ENCODE data around the gene NR2F1-AS1. TPM values are rescaled to one million over a fixed set of nuclear protein-coding genes. Genes with fewer than 3 reads are reported as not detected.
A peak's percentile ranks its signal among the peaks of the same experiment; 100 is the strongest.

Gene NR2F1-AS1
- polyA plus RNA-seq, 2 of the 4 experiments (the other 2 are of a cell fraction): 5.5 to 8.3 TPM

GRCh38 chr5:93403141-93403928 is 177.7 kb downstream of the NR2F1-AS1 start:
- DNase-seq (ENCODE audit: low read depth in 1 of 2, low spot score in 1 of 2) (no peak), FAIRE-seq (no peak), ATAC-seq (no peak)
- H3K4me1 ChIP-seq: no peaks in the 10 kb centered on the region
- CTCF ChIA-PET: no interaction called here
- H3K4me3 ChIP-seq: no peak overlapping the region
- POLR2A ChIA-PET: no interaction called here
- 68% methylated on average over 2 of the region's 2 CpGs for WGBS (ENCODE audit: missing lambda C conversion rate)
- no peaks in the 10 kb centered on the region for H3K9me3 ChIP-seq
- no peak overlapping the region for H3K27ac ChIP-seq
- H3K4me2 ChIP-seq: no peak overlapping the region
- TF ChIP-seq CBX2 (IDR thresholded peaks at IDR 0.05; ENCODE audit: borderline replicate concordance, low read depth) (no peak), EP300 (IDR thresholded peaks at IDR 0.05) (no peak), POLR2AphosphoS2 (conservative IDR thresholded peaks at IDR 0.05; ENCODE audit: low read length) (no peak), HEYL (CRISPR knock-in tag; IDR thresholded peaks at IDR 0.05) (no peak), PHF8 (IDR thresholded peaks at IDR 0.05; ENCODE audit: borderline replicate concordance, low read depth) (no peak), EHF (CRISPR knock-in tag; IDR thresholded peaks at IDR 0.05) (no peak), EHMT2 (IDR thresholded peaks at IDR 0.05; ENCODE audit: low read depth) (no peak), MAFK (IDR thresholded peaks at IDR 0.05; ENCODE audit: partially characterized antibody) (no peak), ESRRA (IDR thresholded peaks at IDR 0.05; ENCODE audit: borderline replicate concordance, low read length) (no peak), CHD2 (IDR thresholded peaks at IDR 0.05; ENCODE audit: low read length, partially characterized antibody) (no peak)
- TF ChIP-seq, protein P1, sequence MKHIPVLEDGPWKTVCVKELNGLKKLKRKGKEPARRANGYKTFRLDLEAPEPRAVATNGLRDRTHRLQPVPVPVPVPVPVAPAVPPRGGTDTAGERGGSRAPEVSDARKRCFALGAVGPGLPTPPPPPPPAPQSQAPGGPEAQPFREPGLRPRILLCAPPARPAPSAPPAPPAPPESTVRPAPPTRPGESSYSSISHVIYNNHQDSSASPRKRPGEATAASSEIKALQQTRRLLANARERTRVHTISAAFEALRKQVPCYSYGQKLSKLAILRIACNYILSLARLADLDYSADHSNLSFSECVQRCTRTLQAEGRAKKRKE (CRISPR knock-in tag; IDR thresholded peaks at IDR 0.05; ENCODE audit: low read depth): no peak

GRCh38 chr5:93402451-93402850 is 178.6 kb downstream of the NR2F1-AS1 start:
- Histone ChIP-seq H3K27ac (no peak overlapping the region), H3K4me1 (no peaks in the 10 kb centered on the region), H3K4me2 (no peak overlapping the region), H3K4me3 (no peak overlapping the region), H3K9me3 (no peaks in the 10 kb centered on the region)
- ATAC-seq (no peak), DNase-seq (ENCODE audit: low read depth in 1 of 2, low spot score in 1 of 2) (no peak), FAIRE-seq (no peak)
- ChIA-PET POLR2A (no interaction called here), CTCF (no interaction called here)
- WGBS (ENCODE audit: missing lambda C conversion rate): 82% methylated on average over 4 of the region's 4 CpGs
- peak; percentile 63 for TF ChIP-seq MAFK (IDR thresholded peaks at IDR 0.05; ENCODE audit: partially characterized antibody)
- TF ChIP-seq, protein P2, sequence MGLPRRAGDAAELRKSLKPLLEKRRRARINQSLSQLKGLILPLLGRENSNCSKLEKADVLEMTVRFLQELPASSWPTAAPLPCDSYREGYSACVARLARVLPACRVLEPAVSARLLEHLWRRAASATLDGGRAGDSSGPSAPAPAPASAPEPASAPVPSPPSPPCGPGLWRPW (IDR thresholded peaks at IDR 0.05): no peak

DNA sequence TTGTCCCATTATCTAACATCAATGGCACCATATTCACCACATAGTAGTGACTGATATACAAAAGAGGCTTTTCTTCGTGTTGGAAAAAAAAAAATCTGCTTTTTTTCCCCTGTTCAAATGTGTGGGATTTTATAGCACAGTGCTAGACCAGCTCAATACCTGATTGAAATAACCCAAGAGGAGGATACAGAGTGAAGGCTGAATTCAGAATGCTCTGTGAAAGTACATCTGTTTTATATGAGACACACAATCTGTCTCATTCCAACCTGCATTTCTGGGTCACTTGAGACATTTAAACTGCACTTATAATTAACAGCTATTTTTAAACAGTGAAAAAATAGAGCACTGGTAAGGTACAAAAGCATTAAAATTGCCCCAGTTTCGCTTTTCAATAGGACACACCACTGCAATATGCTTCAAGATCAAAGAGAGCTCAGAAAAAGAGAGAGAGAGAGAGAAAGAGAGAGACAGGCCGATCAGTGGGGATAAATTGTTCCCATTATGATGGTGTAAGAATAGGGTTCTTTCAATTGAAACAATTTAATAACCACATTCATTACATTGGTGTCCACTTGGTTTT is 179.3 kb downstream of the NR2F1-AS1 start:
- H3K27ac ChIP-seq: no peak overlapping the region
- ChIA-PET POLR2A (no interaction called here), CTCF (interaction anchor here (1.2 to 2.1 kb wide), 2 partner anchors 15 to 27 kb away, joined by 3 to 10 read pairs; no protein-coding TSS in a partner anchor)
- TF ChIP-seq CBX2 (IDR thresholded peaks at IDR 0.05; ENCODE audit: borderline replicate concordance, low read depth) (no peak), TFCP2L1 (CRISPR knock-in tag; IDR thresholded peaks at IDR 0.05) (no peak), MAZ (IDR thresholded peaks at IDR 0.05; ENCODE audit: borderline replicate concordance, low read depth, low read length) (no peak), HDAC2 (IDR thresholded peaks at IDR 0.05) (no peak), PBX3 (IDR thresholded peaks at IDR 0.05) (no peak), CHD4 (IDR thresholded peaks at IDR 0.05; ENCODE audit: borderline replicate concordance) (no peak), EHMT2 (IDR thresholded peaks at IDR 0.05; ENCODE audit: low read depth) (no peak), NPAS2 (CRISPR knock-in tag; IDR thresholded peaks at IDR 0.05; ENCODE audit: borderline replicate concordance) (no peak), ZFP36 (IDR thresholded peaks at IDR 0.05; ENCODE audit: borderline replicate concordance, partially characterized antibody) (no peak), ZNF302 (CRISPR knock-in tag; IDR thresholded peaks at IDR 0.05) (no peak), RNF2 (IDR thresholded peaks at IDR 0.05; ENCODE audit: borderline replicate concordance, low read depth) (no peak), PHF8 (IDR thresholded peaks at IDR 0.05; ENCODE audit: borderline replicate concordance, low read depth) (no peak)
- TF ChIP-seq, protein P1 (CRISPR knock-in tag; IDR thresholded peaks at IDR 0.05; ENCODE audit: low read depth): no peak
- DNase-seq (ENCODE audit: low read depth in 1 of 2, low spot score in 1 of 2): no peak
- WGBS (ENCODE audit: missing lambda C conversion rate): 34% methylated on average over 3 of the region's 3 CpGs
- no peaks in the 10 kb centered on the region for H3K9me3 ChIP-seq
- ATAC-seq: no peak
- no peaks in the 10 kb centered on the region for H3K4me1 ChIP-seq
- no peak for FAIRE-seq
- H3K4me2 ChIP-seq: no peak overlapping the region
- no peak overlapping the region for H3K4me3 ChIP-seq

All from A549 (cell line).